GM12878 (cell line): ENCODE data around the gene TMEM150C. TPM values are rescaled to one million over a fixed set of nuclear protein-coding genes. Genes with fewer than 3 reads are reported as not detected.

Experiments
- ATAC-seq: fragments of 200-7000 bp; cut with Tn5 transposase; 3 replicates; pipeline ENCODE4 v1.9.1; 2020; ENCODE audit warnings: mild to moderate bottlenecking, moderate library complexity
- BruUV-seq: library from RNA; stranded (reverse); fragments of 400-500 nt; replicated peaks from 2 replicates; lab custom pipeline; 2021; lab: Mats Ljungman, UMichigan
- CTCF ChIA-PET: fragments of 300-600 bp; sonication (Branson Sonifier 250); formaldehyde crosslinking; extraction: SDS; loops from one replicate; lab custom pipeline; 2021; ENCODE audit warnings: inconsistent platforms; lab: Yijun Ruan, JAX
- POLR2A ChIA-PET: fragments of 350-600 bp; formaldehyde crosslinking; extraction: SDS; loops from one replicate; lab custom pipeline; 2021; ENCODE audit warnings: inconsistent platforms; lab: Charles Lee
- RAD21 ChIA-PET: fragments of 300-600 bp; sonication (Branson Sonifier 250); formaldehyde crosslinking; loops from one replicate; lab custom pipeline; 2023; ENCODE audit warnings: antibody characterized with exemption; ENCODE audit not compliant: unreplicated experiment; lab: Charles Lee
- SMC1A ChIA-PET: fragments of 300-600 bp; sonication (Branson Sonifier 250); formaldehyde crosslinking; loops from one replicate; lab custom pipeline; 2023; ENCODE audit not compliant: unreplicated experiment, uncharacterized antibody; lab: Charles Lee
- DNase-seq: peaks from one replicate; pipeline ENCODE4 v3.0.0-alpha.2; 2011; ENCODE audit warnings: low read depth, low spot score
- FAIRE-seq: peaks from 3 replicates; lab custom pipeline; 2011; peaks lifted over from hg19 to GRCh38; lab: Jason Lieb, UNC
- H2AFZ ChIP-seq: 2 replicates; pipeline ENCODE4 v1.6.0; 2011; ENCODE audit warnings: low read depth, low read length, control low read depth; ENCODE audit not compliant: control insufficient read depth
- H3K27ac ChIP-seq: 2 replicates; pipeline ENCODE4 v1.5.1; 2011; ENCODE audit warnings: control low read depth; ENCODE audit not compliant: control insufficient read depth, insufficient read depth
- H3K27me3 ChIP-seq, 2 experiments: replicated peaks in 1 of 2; 2 replicates each; pipeline versions ENCODE4 v1.6.0 to v1.6.1; 2011; ENCODE audit warnings: low read length in 1 of 2; ENCODE audit not compliant: control insufficient read depth in 2 of 2, insufficient read depth in 2 of 2
- H3K36me3 ChIP-seq, 2 experiments: 2 replicates each; pipeline ENCODE4 v1.5.1; 2011; ENCODE audit warnings: low read length in 1 of 2; ENCODE audit not compliant: control insufficient read depth in 2 of 2, insufficient read depth in 2 of 2
- H3K4me1 ChIP-seq: 2 replicates; pipeline ENCODE4 v1.6.1; 2011; ENCODE audit warnings: mild to moderate bottlenecking, low read length, moderate library complexity, mixed read lengths; ENCODE audit not compliant: control insufficient read depth, insufficient read depth
- H3K4me2 ChIP-seq: 2 replicates; pipeline ENCODE4 v1.6.0; 2011; ENCODE audit warnings: control low read depth; ENCODE audit not compliant: control insufficient read depth, insufficient read depth
- H3K4me3 ChIP-seq: fragments of 200-600 bp; sonication (generic); 2 replicates; pipeline ENCODE4 v1.5.1; 2016
- H3K79me2 ChIP-seq: 2 replicates; pipeline ENCODE4 v1.6.0; 2011; ENCODE audit warnings: low read length; ENCODE audit not compliant: control insufficient read depth, insufficient read depth
- H3K9ac ChIP-seq: 2 replicates; pipeline ENCODE4 v1.8.0; 2011; ENCODE audit warnings: low read length, control low read depth, mixed read lengths; ENCODE audit not compliant: control insufficient read depth, insufficient read depth
- H3K9me3 ChIP-seq: replicated peaks from 3 replicates; pipeline ENCODE4 v1.5.1; 2011; ENCODE audit warnings: mild to moderate bottlenecking, low read length; ENCODE audit not compliant: control insufficient read depth, insufficient read depth
- H4K20me1 ChIP-seq: 2 replicates; pipeline ENCODE4 v1.6.0; 2011; ENCODE audit not compliant: control insufficient read depth, insufficient read depth
- BRCA1 ChIP-seq: IDR thresholded peaks from 2 replicates; pipeline ENCODE4 v1.6.1; 2011; ENCODE audit warnings: low read depth, low read length, improper control_type of control experiment
- ELK1 ChIP-seq: IDR thresholded peaks from 2 replicates; pipeline ENCODE4 v1.6.1; 2012; ENCODE audit warnings: low read depth, low read length, improper control_type of control experiment
- IKZF1 ChIP-seq: fragments of 450-650 bp; conservative IDR thresholded peaks from 2 replicates; pipeline ENCODE4 v1.6.1; 2017; ENCODE audit warnings: antibody characterized with exemption, mild to moderate bottlenecking
- KLF5 ChIP-seq: fragments of 450-650 bp; IDR thresholded peaks from 2 replicates; pipeline ENCODE4 v1.6.1; 2014; ENCODE audit warnings: mild to moderate bottlenecking; ENCODE audit not compliant: partially characterized antibody
- MAX ChIP-seq: IDR thresholded peaks from 2 replicates; pipeline ENCODE4 v1.6.1; 2012; ENCODE audit warnings: low read depth, low read length, improper control_type of control experiment
- PAX5 ChIP-seq: IDR thresholded peaks from 2 replicates; pipeline ENCODE4 v1.6.1; 2011; ENCODE audit warnings: low read depth, low read length, borderline replicate concordance
- POLR2AphosphoS5 ChIP-seq: IDR thresholded peaks from 2 replicates; pipeline ENCODE4 v1.6.1; 2011; ENCODE audit warnings: mild to moderate bottlenecking, low read length, inconsistent platforms
- RB1 ChIP-seq: fragments of 450-650 bp; formaldehyde crosslinking; IDR thresholded peaks from 2 replicates; pipeline ENCODE4 v1.6.1; 2017; ENCODE audit warnings: mild to moderate bottlenecking, borderline replicate concordance
- RBBP5 ChIP-seq: fragments of 200-600 bp; sonication (generic); conservative IDR thresholded peaks from 2 replicates; pipeline ENCODE4 v1.6.1; 2016
- SMAD1 ChIP-seq: fragments of 450-650 bp; IDR thresholded peaks from 2 replicates; pipeline ENCODE4 v1.6.1; 2018; ENCODE audit warnings: mild to moderate bottlenecking, low read depth; ENCODE audit not compliant: partially characterized antibody
- STAT3 ChIP-seq: IDR thresholded peaks from 2 replicates; pipeline ENCODE4 v1.6.1; 2011; ENCODE audit warnings: low read depth, low read length, improper control_type of control experiment
- TARDBP ChIP-seq: IDR thresholded peaks from 2 replicates; pipeline ENCODE4 v1.6.1; 2016; ENCODE audit warnings: borderline replicate concordance
- TCF3 ChIP-seq: IDR thresholded peaks from 2 replicates; pipeline ENCODE4 v1.6.1; 2012; ENCODE audit warnings: low read depth, mild to moderate bottlenecking, low read length, borderline replicate concordance; ENCODE audit not compliant: insufficient read depth
- TCF7 ChIP-seq: IDR thresholded peaks from 2 replicates; pipeline ENCODE4 v1.6.1; 2014; ENCODE audit warnings: antibody characterized with exemption, borderline replicate concordance
- ZBED1 ChIP-seq: IDR thresholded peaks from 2 replicates; pipeline ENCODE4 v1.6.1; 2016; ENCODE audit warnings: borderline replicate concordance
- ZNF207 ChIP-seq: fragments of 450-650 bp; IDR thresholded peaks from 2 replicates; pipeline ENCODE4 v1.6.1; 2014; ENCODE audit warnings: antibody characterized with exemption, mild to moderate bottlenecking, borderline replicate concordance
- WGBS: methylation state at CpG from one replicate; pipeline ENCODE4 v1.1.6; 2016; ENCODE audit warnings: low lambda C conversion rate; ENCODE audit not compliant: insufficient replicate concordance, insufficient coverage; ENCODE audit errors: missing lambda C conversion rate; 5-methylcytosine and 5-hydroxymethylcytosine counted together
- in situ Hi-C: fragments of 300-500 bp; cut with MboI; formaldehyde crosslinking; loops from 9 replicates; pipeline ENCODE4 v1.14.3; 2018; ENCODE audit warnings: mixed read lengths
- intact Hi-C: fragments of 100-400 bp; cut with micrococcal nuclease; formaldehyde crosslinking; loops from one replicate; pipeline ENCODE4 v1.14.2; 2022; ENCODE audit not compliant: unreplicated experiment
- polyA plus RNA-seq, 11 experiments: library from polyadenylated mRNA; depleted of rRNA in 4 of 11; unstranded in 6 of 11; stranded (reverse) in 5 of 11; fragments of >200 nt; fragmentation: Nextera tagmentation in 4 of 11; fragmentation: Illumina TruSeq in 1 of 11; extraction: Ambion mirVana in 4 of 11; extraction: Trizol in 1 of 11; gene quantifications; 1 replicate in 1 of 11; 2 replicates in 10 of 11; pipeline versions ENCODE4 v1.2.1 to v1.2.3, GENCODE V29; 2011 to 2016; ENCODE audit warnings: inconsistent platforms in 2 of 11, missing spikeins in 2 of 11, low read depth in 1 of 11
- total RNA-seq, 4 experiments: library from RNA; depleted of rRNA in 3 of 4; stranded (reverse); fragments of >200 nt in 3 of 4; fragmentation: Illumina TruSeq in 1 of 4; extraction: Trizol in 1 of 4; gene quantifications; 2 replicates each; pipeline versions ENCODE4 v1.2.1 to v1.2.3, GENCODE V29; 2013 to 2021

Gene TMEM150C
- total and polyA plus RNA-seq, 10 of the 15 experiments (the other 5 are each of a cell fraction or from before 2014, with no cell fraction given) = 0.04 to 0.78 (median 0.13) TPM; not detected in 2

- in situ Hi-C loops = no loop called here
- H3K9me3 ChIP-seq = no peaks in the 10 kb centered on the region
- CTCF ChIA-PET = interaction anchor here (0.8 kb wide), 1 partner anchor 11 kb away, joined by 3 read pairs; no protein-coding TSS in a partner anchor
- no peak for TF ChIP-seq TCF3
- no peak for TF ChIP-seq ZNF207
- TF ChIP-seq PAX5 = no peak
- TF ChIP-seq TARDBP = no peak
- no peak for TF ChIP-seq POLR2AphosphoS5
- TF ChIP-seq STAT3 = no peak
- ATAC-seq (no peak), DNase-seq (no peak), FAIRE-seq (no peak)
- H3K9ac ChIP-seq = no peak overlapping the region
- SMC1A ChIA-PET = interaction anchor here (1.0 to 1.5 kb wide), 2 partner anchors 12 to 14 kb away, joined by 3 to 5 read pairs; no protein-coding TSS in a partner anchor
- H2AFZ ChIP-seq = no peak overlapping the region
- no TSS peak for BruUV-seq
- H3K27ac ChIP-seq = no peak overlapping the region
- H3K4me2 ChIP-seq = no peak overlapping the region
- H3K79me2 ChIP-seq = peaks cover 2% of the 10 kb centered on the region; the same call in 1 of the 2 replicates
- no peak overlapping the region for H3K4me3 ChIP-seq
- H3K27me3 ChIP-seq = no peaks in the 10 kb centered on the region
- no peaks in the 10 kb centered on the region for H4K20me1 ChIP-seq
- no peaks in the 10 kb centered on the region for H3K4me1 ChIP-seq
- peaks cover 9 to 32% of the 10 kb centered on the region in 2 experiments for H3K36me3 ChIP-seq
- RAD21 ChIA-PET = no interaction called here
- 96% methylated on average over 13 of the region's 13 CpGs for WGBS
- POLR2A ChIA-PET = interaction anchor here (0.5 to 1.1 kb wide), 3 partner anchors 15 to 74 kb away, joined by 3 read pairs; no protein-coding TSS in a partner anchor
- intact Hi-C loops = no loop called here
Measured at GRCh38 chr4:82450966-82451755, 110.6 kb downstream of the TMEM150C start.

GRCh38 chr4:82447886-82448285 is 113.9 kb downstream of the TMEM150C start:
- Histone ChIP-seq H3K27ac (no peak overlapping the region), H3K79me2 (peaks cover 22% of the 10 kb centered on the region), H3K36me3 (peaks cover 9 to 24% of the 10 kb centered on the region in 2 experiments), H2AFZ (no peak overlapping the region), H4K20me1 (no peaks in the 10 kb centered on the region), H3K9me3 (no peaks in the 10 kb centered on the region), H3K4me3 (no peak overlapping the region), H3K4me1 (no peaks in the 10 kb centered on the region), H3K4me2 (no peak overlapping the region), H3K9ac (no peak overlapping the region), H3K27me3 (no peaks in the 10 kb centered on the region)
- DNase-seq (no peak), FAIRE-seq (peak; percentile 13), ATAC-seq (no peak)
- in situ Hi-C loops = no loop called here
- ChIA-PET CTCF (no interaction called here), RAD21 (no interaction called here), SMC1A (no interaction called here), POLR2A (no interaction called here)
- no TSS peak for BruUV-seq
- WGBS = 88% methylated on average over 1 of the region's 1 CpG
- intact Hi-C loops = no loop called here
- no peak for TF ChIP-seq POLR2AphosphoS5
- TF ChIP-seq BRCA1 = no peak
- no peak for TF ChIP-seq KLF5
- no peak for TF ChIP-seq IKZF1
- TF ChIP-seq RB1 = no peak
- TF ChIP-seq TCF7 = no peak
- TF ChIP-seq RBBP5 = no peak
- no peak for TF ChIP-seq ELK1
- no peak for TF ChIP-seq SMAD1
- no peak for TF ChIP-seq MAX
- no peak for TF ChIP-seq ZBED1
